ENCODE results near the gene GBE1.

GBE1 gene

GRCh38 chr3:81645248-81645647 is 116.2 kb downstream of the GBE1 start:
- H3K4me3 ChIP-seq (ENCODE audit: low read length, poor library complexity, severe bottlenecking): no peak overlapping the region
- H3K9me2 ChIP-seq (replicated peaks; ENCODE audit: low read depth, low read length): no peaks in the 10 kb centered on the region
- H2AFZ ChIP-seq (ENCODE audit: low read length): no peak overlapping the region
- no peaks in the 10 kb centered on the region for H3F3A ChIP-seq (ENCODE audit: low read depth)
- no peak overlapping the region for H3K9ac ChIP-seq (ENCODE audit: low read depth, low read length, poor library complexity, severe bottlenecking)
- no peaks in the 10 kb centered on the region for H4K20me1 ChIP-seq (ENCODE audit: insufficient read depth, low read length, poor library complexity, severe bottlenecking)
- H3K9me3 ChIP-seq (ENCODE audit: insufficient read depth, low read depth, low read length): no peaks in the 10 kb centered on the region
- H3K4me2 ChIP-seq (ENCODE audit: low read depth, low read length, poor library complexity, severe bottlenecking): no peak overlapping the region
- H3K27me3 ChIP-seq (ENCODE audit: insufficient read depth, low read length, poor library complexity, severe bottlenecking): no peaks in the 10 kb centered on the region
- H3K79me2 ChIP-seq (ENCODE audit: insufficient read depth, low read length): peaks cover 5% of the 10 kb centered on the region; the same call in 1 of the 2 replicates
- no peaks in the 10 kb centered on the region for H3K4me1 ChIP-seq (ENCODE audit: insufficient read depth, low read length, poor library complexity, severe bottlenecking)
- TF ChIP-seq CTCF (conservative IDR thresholded peaks at IDR 0.05; ENCODE audit: low read length) (no peak), EZH2phosphoT487 (IDR thresholded peaks at IDR 0.05; ENCODE audit: borderline replicate concordance) (no peak)
- H3K36me3 ChIP-seq (ENCODE audit: insufficient read depth, low read length): peaks cover 64% of the 10 kb centered on the region

- H3K9me3 ChIP-seq (ENCODE audit: insufficient read depth, low read depth, low read length): no peaks in the 10 kb centered on the region
- no peaks in the 10 kb centered on the region for H3K27me3 ChIP-seq (ENCODE audit: insufficient read depth, low read length, poor library complexity, severe bottlenecking)
- TF ChIP-seq CTCF (conservative IDR thresholded peaks at IDR 0.05; ENCODE audit: low read length): peak; percentile 67
- no peak for TF ChIP-seq EZH2phosphoT487 (IDR thresholded peaks at IDR 0.05; ENCODE audit: borderline replicate concordance)
- H3K9ac ChIP-seq (ENCODE audit: low read depth, low read length, poor library complexity, severe bottlenecking): no peak overlapping the region
- no peaks in the 10 kb centered on the region for H4K20me1 ChIP-seq (ENCODE audit: insufficient read depth, low read length, poor library complexity, severe bottlenecking)
- H3K36me3 ChIP-seq (ENCODE audit: insufficient read depth, low read length): peaks cover 59% of the 10 kb centered on the region
- no peaks in the 10 kb centered on the region for H3K9me2 ChIP-seq (replicated peaks; ENCODE audit: low read depth, low read length)
- H3K79me2 ChIP-seq (ENCODE audit: insufficient read depth, low read length): no peaks in the 10 kb centered on the region
- no peak overlapping the region for H3K4me2 ChIP-seq (ENCODE audit: low read depth, low read length, poor library complexity, severe bottlenecking)
- no peak overlapping the region for H3K4me3 ChIP-seq (ENCODE audit: low read length, poor library complexity, severe bottlenecking)
- H3K4me1 ChIP-seq (ENCODE audit: insufficient read depth, low read length, poor library complexity, severe bottlenecking): no peaks in the 10 kb centered on the region
- H3F3A ChIP-seq (ENCODE audit: low read depth): no peaks in the 10 kb centered on the region
- no peak overlapping the region for H2AFZ ChIP-seq (ENCODE audit: low read length)
These were observed 117.7 kb downstream of the GBE1 start for GRCh38 chr3:81643721-81644120.

GRCh38 chr3:81638480-81638879 is 123.0 kb downstream of the GBE1 start:
- no peak for TF ChIP-seq EZH2phosphoT487 (IDR thresholded peaks at IDR 0.05; ENCODE audit: borderline replicate concordance)
- no peak for TF ChIP-seq CTCF (conservative IDR thresholded peaks at IDR 0.05; ENCODE audit: low read length)
- peaks cover 43% of the 10 kb centered on the region for H3K36me3 ChIP-seq (ENCODE audit: insufficient read depth, low read length)
- H3K9ac ChIP-seq (ENCODE audit: low read depth, low read length, poor library complexity, severe bottlenecking): no peak overlapping the region
- H3K79me2 ChIP-seq (ENCODE audit: insufficient read depth, low read length): no peaks in the 10 kb centered on the region
- no peak overlapping the region for H3K4me2 ChIP-seq (ENCODE audit: low read depth, low read length, poor library complexity, severe bottlenecking)
- H3K9me3 ChIP-seq (ENCODE audit: insufficient read depth, low read depth, low read length): no peaks in the 10 kb centered on the region
- H4K20me1 ChIP-seq (ENCODE audit: insufficient read depth, low read length, poor library complexity, severe bottlenecking): no peaks in the 10 kb centered on the region
- H3K27me3 ChIP-seq (ENCODE audit: insufficient read depth, low read length, poor library complexity, severe bottlenecking): no peaks in the 10 kb centered on the region
- H3K4me1 ChIP-seq (ENCODE audit: insufficient read depth, low read length, poor library complexity, severe bottlenecking): no peaks in the 10 kb centered on the region
- H2AFZ ChIP-seq (ENCODE audit: low read length): no peak overlapping the region
- H3K9me2 ChIP-seq (replicated peaks; ENCODE audit: low read depth, low read length): no peaks in the 10 kb centered on the region
- H3F3A ChIP-seq (ENCODE audit: low read depth): no peaks in the 10 kb centered on the region
- no peak overlapping the region for H3K4me3 ChIP-seq (ENCODE audit: low read length, poor library complexity, severe bottlenecking)

Data from Loucy (cell line).